GM18507 (cell line): ENCODE measurements around the gene PROM1.

Source experiments
- DNase-seq: peaks from one replicate; pipeline ENCODE4 v3.0.0; 2011; ENCODE audit warnings: low read depth; ENCODE audit not compliant: insufficient read length; ENCODE audit errors: extremely low spot score
- FAIRE-seq: peaks from 2 replicates; lab custom pipeline; 2011; peaks lifted over from hg19 to GRCh38; lab: Jason Lieb, UNC

The PROM1 gene

DNA sequence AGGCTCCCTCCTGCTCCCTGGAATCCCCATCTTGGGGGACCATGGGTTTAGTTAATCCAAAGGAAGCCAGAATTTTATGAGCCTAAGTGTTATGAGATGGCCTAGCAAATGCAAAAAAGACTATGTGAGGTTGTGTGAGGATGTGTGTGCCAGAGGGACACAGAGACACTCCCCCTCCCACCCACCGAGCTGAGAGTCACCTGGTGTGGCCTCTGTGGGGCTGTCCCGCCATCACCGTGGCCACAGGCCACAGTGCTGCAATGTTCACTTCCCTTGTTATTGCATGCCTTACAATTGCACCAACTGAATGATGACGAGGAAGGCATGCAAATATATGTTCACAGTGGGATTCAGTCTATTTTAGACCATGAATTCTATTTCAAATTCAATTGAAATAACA lies 120.2 kb downstream of the PROM1 start:
- DNase-seq (no peak), FAIRE-seq (no peak)

- DNase-seq (no peak), FAIRE-seq (no peak)
These were observed 120.8 kb downstream of the PROM1 start, which contains the start of gene FGFBP2 for GRCh38 chr4:15963001-15963451. Gene FGFBP2 (minus strand): TSS chr4:15963175. CDS start chr4:15963129, 46 bp downstream.

DNA sequence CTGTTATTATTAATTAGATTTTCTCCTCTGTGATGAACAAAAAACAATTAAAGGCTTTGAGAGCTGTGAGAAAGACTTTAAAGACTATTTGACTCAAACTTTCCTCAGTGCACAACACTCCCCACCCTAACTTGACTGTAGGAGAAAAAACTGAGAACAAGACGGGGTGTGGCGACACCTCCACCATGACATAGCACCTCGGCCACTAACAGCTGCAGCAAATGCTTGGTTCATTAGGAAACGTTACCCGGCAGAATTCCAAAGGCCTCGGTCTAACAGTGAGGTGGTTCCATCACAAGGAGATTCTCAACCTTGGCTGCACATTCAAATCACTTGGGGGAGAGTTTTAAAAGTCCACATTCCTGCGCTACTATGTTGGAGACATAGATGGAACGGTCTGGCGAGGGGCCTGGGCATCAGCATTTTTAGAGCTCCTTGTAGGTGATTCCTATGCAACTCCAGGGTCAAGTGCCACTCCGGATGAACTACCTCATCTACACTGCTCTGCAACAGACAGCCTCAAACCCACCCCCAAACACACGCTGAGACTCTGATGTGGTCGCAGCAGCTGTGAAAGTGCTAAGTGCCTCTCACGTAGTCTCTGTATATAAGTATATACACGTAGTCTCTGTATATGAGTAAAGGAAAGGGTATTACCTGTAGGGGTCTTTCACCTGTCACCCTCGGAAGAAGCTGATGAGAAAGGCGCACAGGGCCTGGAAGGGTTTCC lies 121.9 kb downstream of the PROM1 start:
- FAIRE-seq (no peak), DNase-seq (no peak)

DNA sequence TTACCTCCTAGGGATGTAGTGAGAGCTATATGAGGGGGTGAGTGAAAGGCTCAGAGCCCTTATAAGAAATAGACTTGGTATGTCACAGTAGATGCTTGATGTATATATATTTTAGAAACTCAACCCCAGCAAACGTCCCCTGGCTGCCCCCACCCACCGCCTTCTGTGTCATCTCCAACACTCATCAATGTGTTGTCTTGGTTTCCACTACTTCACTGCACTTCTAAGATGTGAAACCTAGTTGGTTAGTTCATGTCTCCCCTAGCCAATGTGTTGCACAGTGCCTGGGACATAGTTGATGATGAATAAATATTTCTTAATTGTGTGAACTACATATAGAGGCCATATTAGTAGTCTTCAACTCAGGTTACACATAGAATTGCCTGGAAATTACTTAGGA lies 125.3 kb downstream of the PROM1 start:
- DNase-seq (no peak), FAIRE-seq (no peak)

- DNase-seq = peak; percentile 62
- peak; percentile 93 for FAIRE-seq
These were observed 127.5 kb downstream of the PROM1 start for GRCh38 chr4:15956179-15956850.

DNA sequence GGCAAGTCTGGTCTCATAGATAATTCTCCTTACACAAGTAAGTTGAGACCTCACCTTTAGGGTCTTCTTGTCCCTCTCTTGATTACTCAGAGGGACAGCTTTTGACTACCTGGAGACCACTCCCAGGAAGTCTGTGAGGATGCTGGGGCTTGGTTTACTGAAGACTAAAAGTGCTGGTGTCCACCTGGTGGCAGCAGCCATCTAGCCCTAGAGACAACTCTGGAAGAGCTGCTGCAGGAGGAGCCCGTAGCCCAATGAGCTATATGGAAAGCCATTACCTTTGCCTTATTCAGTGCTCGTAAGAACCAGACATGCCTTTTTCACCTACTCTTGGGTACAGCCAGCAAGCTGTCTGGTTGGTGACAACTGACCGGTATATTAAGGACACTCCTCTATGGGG lies 128.2 kb downstream of the PROM1 start:
- no peak for FAIRE-seq
- DNase-seq = no peak

DNA sequence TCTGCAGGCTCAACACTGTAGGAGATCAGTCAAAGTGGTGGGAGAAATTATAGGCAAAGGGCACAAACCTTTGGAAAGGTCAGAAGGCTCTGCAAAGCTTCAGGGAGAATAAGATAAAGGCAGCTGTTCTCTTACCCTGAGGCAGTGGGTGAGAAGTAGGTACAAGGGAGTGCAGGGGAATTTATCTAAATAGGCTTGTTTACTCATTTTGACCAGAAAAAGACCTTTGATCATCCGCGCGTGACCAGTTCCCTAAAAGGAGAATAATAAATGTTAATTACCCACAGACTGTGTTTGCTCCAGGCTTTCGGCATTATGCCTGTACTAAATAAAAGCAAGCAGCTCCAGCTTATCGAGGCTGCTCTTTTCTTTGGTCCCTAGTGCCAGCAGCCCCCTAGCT lies 130.2 kb downstream of the PROM1 start:
- DNase-seq (no peak), FAIRE-seq (no peak)

GRCh38 chr4:15951781-15952180 lies 132.0 kb downstream of the PROM1 start:
- DNase-seq (no peak), FAIRE-seq (no peak)

DNA sequence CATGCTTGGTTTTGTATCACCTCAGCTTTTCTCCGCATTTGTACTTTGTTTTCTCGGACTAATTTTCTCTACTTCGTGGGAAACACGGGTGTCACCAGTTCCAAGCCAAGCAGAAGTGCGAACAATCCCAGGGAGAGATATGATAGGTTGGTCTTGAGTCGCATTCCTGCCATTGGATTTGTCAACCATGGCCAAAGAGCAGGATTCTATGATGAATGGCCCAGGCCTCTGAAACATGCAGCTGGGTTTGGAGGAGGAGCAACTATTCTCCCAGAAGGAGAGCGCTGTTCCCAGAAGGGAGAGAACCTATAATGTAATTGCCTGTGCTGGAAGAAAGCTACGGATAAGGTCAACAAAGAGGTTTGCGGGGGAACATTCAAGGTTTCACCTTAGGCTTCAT lies 135.0 kb downstream of the PROM1 start:
- FAIRE-seq = no peak

DNA sequence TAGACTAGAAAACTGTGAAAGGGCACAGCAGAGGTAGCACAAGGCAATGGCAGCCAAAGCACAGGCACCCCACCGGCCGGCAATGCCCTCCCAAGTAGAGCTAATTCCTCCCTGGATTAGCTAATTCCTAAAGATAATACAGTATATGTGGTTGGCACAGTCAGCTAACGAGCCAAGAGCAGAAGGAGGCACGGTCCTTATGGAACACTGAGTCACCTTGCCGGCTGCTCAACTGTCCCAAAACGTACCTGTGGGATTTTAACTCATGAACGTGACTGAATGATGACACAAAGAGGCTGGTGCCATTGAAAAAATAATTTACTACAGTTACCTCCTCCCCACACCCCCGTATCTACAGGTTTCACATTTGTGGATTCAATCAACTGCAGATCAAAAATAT lies 136.1 kb downstream of the PROM1 start:
- DNase-seq (no peak), FAIRE-seq (no peak)

More for the DNA sequence above, 135.0 kb downstream of the PROM1 start:
- no peak for DNase-seq

DNA sequence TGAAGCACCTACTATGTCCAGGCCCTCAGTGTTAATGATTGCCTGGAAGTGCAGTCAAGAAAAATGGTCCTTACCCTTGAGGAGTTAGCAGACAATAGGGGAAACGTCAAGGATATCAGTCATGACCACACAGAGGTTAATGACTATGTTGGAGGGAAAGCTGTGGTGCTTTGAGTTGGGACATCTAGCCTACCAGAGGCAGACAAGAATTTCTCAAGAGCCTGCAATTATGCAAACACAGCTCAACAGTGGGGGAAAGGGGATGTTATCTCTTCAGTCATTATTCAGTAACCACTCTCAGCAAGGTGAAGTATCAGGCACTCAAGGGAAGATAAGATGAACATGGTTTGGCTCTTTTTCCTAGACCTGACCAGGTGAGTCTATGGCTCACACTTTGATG lies 138.3 kb downstream of the PROM1 start:
- FAIRE-seq (no peak), DNase-seq (no peak)

GRCh38 chr4:15944895-15945294 lies 138.9 kb downstream of the PROM1 start:
- FAIRE-seq (no peak), DNase-seq (no peak)

DNA sequence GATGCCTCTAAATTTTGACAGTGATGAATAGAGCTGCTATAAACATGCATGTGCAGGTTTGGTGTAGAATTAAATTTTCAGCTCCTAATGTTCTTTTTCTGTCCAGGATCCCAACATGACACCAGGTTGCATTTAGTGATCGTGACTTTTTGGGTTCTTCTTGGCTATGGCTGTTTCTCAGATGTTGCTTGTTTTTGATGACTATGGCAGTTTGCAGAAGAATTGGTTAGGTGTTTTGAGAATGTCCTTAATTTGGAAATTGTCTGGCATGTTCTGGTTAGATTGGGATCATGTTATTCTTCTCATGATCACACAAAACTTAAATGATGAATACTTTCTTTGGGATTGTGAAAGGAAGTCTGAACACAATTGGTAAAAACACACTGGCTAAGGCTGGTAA lies 141.5 kb downstream of the PROM1 start:
- DNase-seq (no peak), FAIRE-seq (no peak)

GRCh38 chr4:15938640-15939039 lies 145.2 kb downstream of the PROM1 start, which contains the start of gene FGFBP1:
Gene FGFBP1 (minus strand): TSS chr4:15938740. CDS start chr4:15936632, 2,108 bp downstream.
- FAIRE-seq = no peak
- no peak for DNase-seq

DNA sequence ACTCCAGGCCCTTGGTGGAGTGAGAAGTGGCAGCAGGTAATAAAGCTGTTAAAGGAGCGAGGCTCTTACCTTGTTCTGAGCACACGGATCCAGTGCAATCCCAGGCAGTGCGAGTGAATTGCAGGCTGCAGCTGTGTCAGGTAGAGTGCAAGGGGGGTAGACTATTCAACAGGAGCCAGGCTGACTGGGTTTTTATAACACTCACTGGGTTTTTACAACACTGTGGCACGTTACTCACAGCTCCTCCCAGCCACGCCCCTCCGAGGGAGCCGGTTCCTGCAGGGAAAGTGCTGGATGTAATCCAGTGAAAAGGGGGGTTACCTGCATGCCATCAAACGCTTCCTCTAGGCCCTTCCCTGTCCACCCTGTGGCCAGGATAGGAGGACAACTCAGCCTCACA lies 145.6 kb downstream of the PROM1 start:
- no peak for DNase-seq
- no peak for FAIRE-seq

GRCh38 chr4:15936495-15936894 lies 147.3 kb downstream of the PROM1 start:
- no peak for FAIRE-seq
- no peak for DNase-seq

DNA sequence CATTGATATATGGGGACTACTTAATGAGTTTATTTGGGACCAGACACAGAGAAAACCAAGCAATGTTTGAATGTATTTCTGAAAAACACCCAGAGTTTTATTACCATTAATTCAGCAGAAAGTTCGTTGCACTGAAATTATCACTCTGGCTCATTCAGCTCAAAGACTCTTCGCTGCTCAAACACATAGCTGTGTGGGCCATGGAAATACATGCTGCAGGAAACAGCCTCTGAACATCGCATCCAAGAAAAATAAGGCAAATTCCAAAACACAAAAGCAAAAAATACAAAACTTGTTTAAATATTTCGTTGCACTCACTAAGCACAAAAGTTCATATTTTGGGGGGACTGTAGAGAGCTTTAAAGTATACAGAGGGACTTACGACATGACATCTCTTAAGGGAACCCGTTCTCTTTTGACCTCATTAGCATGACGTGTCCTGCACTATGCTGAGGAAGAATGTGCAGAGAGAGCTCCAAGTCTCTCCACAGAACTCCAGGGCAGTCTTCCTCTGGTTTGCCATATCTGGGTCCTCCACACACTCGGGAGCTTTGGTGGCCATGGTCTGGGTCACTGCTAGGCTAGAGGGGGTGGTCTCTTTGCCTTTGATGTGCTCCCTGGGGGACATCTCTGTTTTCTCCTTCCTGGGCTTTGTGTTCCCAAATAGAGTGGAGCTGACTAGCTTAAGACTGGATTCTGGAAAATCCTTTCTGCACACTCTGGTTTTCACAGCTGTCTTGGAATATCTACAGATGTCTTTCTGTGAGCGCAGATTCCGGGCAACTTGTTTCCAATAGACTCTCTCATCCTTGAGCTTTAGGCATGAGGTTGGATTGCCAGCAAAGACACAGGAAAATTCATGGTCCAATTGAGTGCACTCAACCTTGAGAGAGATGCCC lies 148.1 kb downstream of the PROM1 start:
- FAIRE-seq = no peak
- DNase-seq = no peak

GRCh38 chr4:15934259-15934658 lies 149.6 kb downstream of the PROM1 start:
- no peak for FAIRE-seq

GRCh38 chr4:15931451-15932210 lies 152.2 kb downstream of the PROM1 start:
- FAIRE-seq = no peak
- no peak for DNase-seq

More at GRCh38 chr4:15934259-15934658, 149.6 kb downstream of the PROM1 start:
- DNase-seq = no peak
